ENCODE measurements around the gene HGS. TPM values are rescaled to one million over a fixed set of nuclear protein-coding genes. Genes with fewer than 3 reads are reported as not detected.

HGS gene
- total and polyA plus RNA-seq, 2 experiments from 2014 or later: 106 to 166 TPM

GRCh38 chr17:81659038-81659437, 24.8 kb upstream of the HGS start:
- no peaks in the 10 kb centered on the region for H3F3A ChIP-seq (ENCODE audit: insufficient read depth)
- H3K9me3 ChIP-seq (ENCODE audit: low read depth): no peaks in the 10 kb centered on the region
- 92% methylated on average over 5 of the region's 5 CpGs for WGBS, 2 experiments (ENCODE audit: low coverage in 1 of 2, low lambda C conversion rate in 2 of 2, missing lambda C conversion rate in 2 of 2)
- no peaks in the 10 kb centered on the region for H3K4me1 ChIP-seq (ENCODE audit: insufficient read depth)
- H3K79me2 ChIP-seq (ENCODE audit: insufficient read depth): no peaks in the 10 kb centered on the region
- DNase-seq: no peak
- H3K27ac ChIP-seq: no peak overlapping the region
- H3K36me3 ChIP-seq (ENCODE audit: low read depth): no peaks in the 10 kb centered on the region
- no peaks in the 10 kb centered on the region for H4K20me1 ChIP-seq (ENCODE audit: insufficient read depth)
- H3K27me3 ChIP-seq (replicated peaks; ENCODE audit: insufficient read depth): no peaks in the 10 kb centered on the region
- H3K4me3 ChIP-seq: no peak overlapping the region
- H3K9me2 ChIP-seq (ENCODE audit: insufficient read depth): no peaks in the 10 kb centered on the region
- H2AFZ ChIP-seq: no peak overlapping the region
- TF ChIP-seq EZH2 (IDR thresholded peaks at IDR 0.05; ENCODE audit: insufficient read depth, poor library complexity, severe bottlenecking): no peak
- H3K4me2 ChIP-seq (ENCODE audit: unreplicated experiment): no peak overlapping the region
- H3K9ac ChIP-seq: no peak overlapping the region
- in situ Hi-C loops (cut with MboI): loop anchor here (10.0 kb wide), 1 partner anchor 64 kb away; no protein-coding TSS in a partner anchor

DNA sequence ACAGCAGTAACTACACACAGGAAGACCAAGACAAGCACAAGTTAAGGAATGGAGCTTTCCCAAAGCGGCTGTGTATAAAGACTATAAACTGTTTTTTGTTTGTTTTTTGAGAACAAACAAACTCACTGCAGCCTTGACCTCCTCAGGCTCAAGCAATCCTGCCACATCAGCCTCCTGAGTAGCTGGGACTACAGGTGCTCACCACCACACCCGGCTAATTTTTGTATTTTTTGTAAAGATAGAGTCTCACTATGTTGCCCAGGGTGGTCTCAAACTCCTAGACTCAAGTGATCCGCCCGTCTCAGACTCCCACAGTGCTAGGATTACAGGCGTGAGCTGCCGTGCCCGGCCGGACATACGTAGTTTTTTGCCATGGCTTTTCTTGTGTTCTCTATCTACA, 23.4 kb upstream of the HGS start:
- no peak overlapping the region for H3K9ac ChIP-seq
- no peaks in the 10 kb centered on the region for H3F3A ChIP-seq (ENCODE audit: insufficient read depth)
- no peak for DNase-seq
- in situ Hi-C loops (cut with MboI): no loop called here
- H3K36me3 ChIP-seq (ENCODE audit: low read depth): no peaks in the 10 kb centered on the region
- TF ChIP-seq EZH2phosphoT487 (IDR thresholded peaks at IDR 0.05; ENCODE audit: insufficient read depth, low read depth) (no peak), EZH2 (IDR thresholded peaks at IDR 0.05; ENCODE audit: insufficient read depth, poor library complexity, severe bottlenecking) (no peak)
- H3K9me3 ChIP-seq (ENCODE audit: low read depth): no peaks in the 10 kb centered on the region
- H3K27me3 ChIP-seq (replicated peaks; ENCODE audit: insufficient read depth): no peaks in the 10 kb centered on the region
- H3K4me2 ChIP-seq (ENCODE audit: unreplicated experiment): no peak overlapping the region
- H2AFZ ChIP-seq: no peak overlapping the region
- WGBS, 2 experiments (ENCODE audit: low coverage in 1 of 2, low lambda C conversion rate in 2 of 2, missing lambda C conversion rate in 2 of 2): 90 to 92% methylated on average over 9 of the region's 9 CpGs
- H3K79me2 ChIP-seq (ENCODE audit: insufficient read depth): peaks cover 9% of the 10 kb centered on the region
- peaks cover 3% of the 10 kb centered on the region for H3K4me1 ChIP-seq (ENCODE audit: insufficient read depth)
- no peaks in the 10 kb centered on the region for H4K20me1 ChIP-seq (ENCODE audit: insufficient read depth)
- no peaks in the 10 kb centered on the region for H3K9me2 ChIP-seq (ENCODE audit: insufficient read depth)
- no peak overlapping the region for H3K4me3 ChIP-seq
- H3K27ac ChIP-seq: no peak overlapping the region

DNA sequence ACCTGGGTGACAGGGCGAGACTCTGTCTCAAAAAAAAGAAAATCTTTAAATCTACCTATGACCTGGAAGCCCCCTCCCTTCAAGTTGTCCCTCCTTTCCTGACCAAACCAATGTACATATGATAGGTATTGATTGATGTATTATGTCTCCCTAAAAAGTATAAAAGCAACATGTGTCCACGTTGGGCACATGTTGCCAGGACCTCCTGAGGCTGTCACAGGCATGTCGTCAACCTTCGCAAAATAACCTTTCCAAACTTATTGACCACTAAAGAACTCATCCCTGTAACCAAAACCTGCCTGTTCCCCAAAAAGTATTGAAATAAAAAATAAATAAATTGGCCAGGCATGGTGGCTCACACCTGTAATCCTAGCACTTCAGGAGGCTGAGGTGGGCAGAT, 21.8 kb upstream of the HGS start:
- H3K4me1 ChIP-seq (ENCODE audit: insufficient read depth): peaks cover 6% of the 10 kb centered on the region
- peaks cover 18% of the 10 kb centered on the region for H3K79me2 ChIP-seq (ENCODE audit: insufficient read depth)
- H3K27ac ChIP-seq: no peak overlapping the region
- no peak for DNase-seq
- no peaks in the 10 kb centered on the region for H3K36me3 ChIP-seq (ENCODE audit: low read depth)
- H3K4me2 ChIP-seq (ENCODE audit: unreplicated experiment): no peak overlapping the region
- H3K9ac ChIP-seq: no peak overlapping the region
- no peaks in the 10 kb centered on the region for H3K9me2 ChIP-seq (ENCODE audit: insufficient read depth)
- no peak overlapping the region for H2AFZ ChIP-seq
- no peaks in the 10 kb centered on the region for H3K9me3 ChIP-seq (ENCODE audit: low read depth)
- 84 to 86% methylated on average over 4 of the region's 4 CpGs for WGBS, 2 experiments (ENCODE audit: low coverage in 1 of 2, low lambda C conversion rate in 2 of 2, missing lambda C conversion rate in 2 of 2)
- in situ Hi-C loops (cut with MboI): no loop called here
- no peaks in the 10 kb centered on the region for H3K27me3 ChIP-seq (replicated peaks; ENCODE audit: insufficient read depth)
- TF ChIP-seq EZH2 (IDR thresholded peaks at IDR 0.05; ENCODE audit: insufficient read depth, poor library complexity, severe bottlenecking) (no peak), EZH2phosphoT487 (IDR thresholded peaks at IDR 0.05; ENCODE audit: insufficient read depth, low read depth) (no peak)
- H3F3A ChIP-seq (ENCODE audit: insufficient read depth): no peaks in the 10 kb centered on the region
- H3K4me3 ChIP-seq: no peak overlapping the region
- H4K20me1 ChIP-seq (ENCODE audit: insufficient read depth): no peaks in the 10 kb centered on the region

GRCh38 chr17:81664051-81664470, 19.8 kb upstream of the HGS start:
- in situ Hi-C loops (cut with MboI): no loop called here
- Histone ChIP-seq H3K9me2 (ENCODE audit: insufficient read depth) (no peaks in the 10 kb centered on the region), H2AFZ (no peak overlapping the region), H3F3A (ENCODE audit: insufficient read depth) (no peaks in the 10 kb centered on the region), H3K4me2 (ENCODE audit: unreplicated experiment) (no peak overlapping the region), H3K79me2 (ENCODE audit: insufficient read depth) (peaks cover 37% of the 10 kb centered on the region), H3K9ac (no peak overlapping the region), H3K4me3 (no peak overlapping the region), H3K36me3 (ENCODE audit: low read depth) (no peaks in the 10 kb centered on the region), H4K20me1 (ENCODE audit: insufficient read depth) (no peaks in the 10 kb centered on the region), H3K27ac (no peak overlapping the region), H3K27me3 (replicated peaks; ENCODE audit: insufficient read depth) (no peaks in the 10 kb centered on the region), H3K9me3 (ENCODE audit: low read depth) (no peaks in the 10 kb centered on the region), H3K4me1 (ENCODE audit: insufficient read depth) (peaks cover 14% of the 10 kb centered on the region)
- 83 to 85% methylated on average over 7 of the region's 7 CpGs for WGBS, 2 experiments (ENCODE audit: low coverage in 1 of 2, low lambda C conversion rate in 2 of 2, missing lambda C conversion rate in 2 of 2)
- DNase-seq: no peak
- TF ChIP-seq EZH2phosphoT487 (IDR thresholded peaks at IDR 0.05; ENCODE audit: insufficient read depth, low read depth) (no peak), EZH2 (IDR thresholded peaks at IDR 0.05; ENCODE audit: insufficient read depth, poor library complexity, severe bottlenecking) (no peak)
